GM10248 (cell line): ENCODE measurements around the gene AGXT.

Source experiments
- CTCF ChIA-PET: fragments of 300-600 bp; sonication (Branson Sonifier 250); formaldehyde crosslinking; extraction: SDS; loops from one replicate; lab custom pipeline; 2021; ENCODE audit warnings: antibody characterized with exemption; lab: Yijun Ruan, JAX
- POLR2A ChIA-PET: fragments of 350-650 bp; sonication (Branson Sonifier 250); formaldehyde crosslinking; extraction: SDS; loops from one replicate; lab custom pipeline; 2020; ENCODE audit warnings: antibody characterized with exemption; lab: Yijun Ruan, JAX
- DNase-seq: peaks from one replicate; pipeline ENCODE4 v3.0.0; 2012; ENCODE audit errors: extremely low spot score
- CTCF ChIP-seq: IDR thresholded peaks from 2 replicates; pipeline ENCODE4 v1.5.1; 2012; ENCODE audit warnings: mild to moderate bottlenecking, low read depth; ENCODE audit errors: extremely low read depth, missing control alignments, control extremely low read depth

The AGXT gene

GRCh38 chr2:240918258-240919091 lies 49.9 kb downstream of the AGXT start:
- DNase-seq = no peak
- TF ChIP-seq CTCF = no peak
- ChIA-PET POLR2A (no interaction called here), CTCF (no interaction called here)

- ChIA-PET POLR2A (no interaction called here), CTCF (no interaction called here)
- no peak for DNase-seq
- no peak for TF ChIP-seq CTCF
These were observed 50.6 kb downstream of the AGXT start for GRCh38 chr2:240919161-240919781.

- TF ChIP-seq CTCF = no peak
- DNase-seq = no peak
- POLR2A ChIA-PET = no interaction called here
- CTCF ChIA-PET = interaction anchor here (0.6 kb wide), 1 partner anchor 566 kb away, joined by 3 read pairs; no protein-coding TSS in a partner anchor
These were observed 51.5 kb downstream of the AGXT start for GRCh38 chr2:240919786-240920782.

GRCh38 chr2:240920783-240921231 lies 52.2 kb downstream of the AGXT start:
- ChIA-PET CTCF (interaction anchor here (0.6 to 1.0 kb wide), 2 partner anchors 9 to 566 kb away, joined by 3 read pairs; no protein-coding TSS in a partner anchor), POLR2A (no interaction called here)
- no peak for TF ChIP-seq CTCF
- no peak for DNase-seq

- DNase-seq = no peak
- ChIA-PET POLR2A (no interaction called here), CTCF (interaction anchor here (1.0 kb wide), 1 partner anchor 9 kb away, joined by 3 read pairs; no protein-coding TSS in a partner anchor)
- no peak for TF ChIP-seq CTCF
These were observed 52.8 kb downstream of the AGXT start for GRCh38 chr2:240921311-240921994.
